Upper lobe of left lung (tissue), 6 donors: Measurements from ENCODE around the gene DNAAF3. TPM values are rescaled to one million over a fixed set of nuclear protein-coding genes. Genes with fewer than 3 reads are reported as not detected.

Experiments used
- ATAC-seq, 2 donors: fragments of 200-7000 bp; cut with Tn5 transposase; one replicate each; pipeline ENCODE4 v1.9.1; 2022; ENCODE audit warnings: mild to moderate bottlenecking in 2 of 2, moderate library complexity in 2 of 2; ENCODE audit not compliant: low FRiP score in 2 of 2
- DNase-seq, 2 donors: peaks; one replicate each; pipeline ENCODE4 v3.0.0-alpha.2; 2019 to 2020
- H3K27ac ChIP-seq, 4 donors: fragments of 200-600 bp; sonication (generic); one replicate each; pipeline ENCODE4 v1.5.1; 2016 to 2019
- H3K27me3 ChIP-seq, 4 donors: fragments of 200-600 bp; sonication (generic); one replicate each; pipeline ENCODE4 v1.5.1; 2017 to 2019
- H3K36me3 ChIP-seq, 4 donors: fragments of 200-600 bp; sonication (generic); one replicate each; pipeline ENCODE4 v1.5.1; 2016 to 2019
- H3K4me1 ChIP-seq, 4 donors: fragments of 200-600 bp; sonication (generic); one replicate each; pipeline ENCODE4 v1.5.1; 2018 to 2019
- H3K4me3 ChIP-seq, 4 donors: fragments of 200-600 bp; sonication (generic); one replicate each; pipeline ENCODE4 v1.5.1; 2017 to 2019; ENCODE audit warnings: mild to moderate bottlenecking in 2 of 4, moderate library complexity in 1 of 4
- H3K9me3 ChIP-seq, 4 donors: fragments of 200-600 bp; sonication (generic); one replicate each; pipeline ENCODE4 v1.5.1; 2018 to 2019
- CTCF ChIP-seq, 6 experiments: fragments of 450-650 bp in 4 of 6; fragments of 200-600 bp in 2 of 6; sonication (generic) in 2 of 6; IDR thresholded peaks; one replicate each; pipeline ENCODE4 v1.5.1; 2016 to 2019; ENCODE audit warnings: antibody characterized with exemption in 6 of 6
- EP300 ChIP-seq, 4 donors: sonication (generic); formaldehyde crosslinking; IDR thresholded peaks; one replicate each; pipeline ENCODE4 v1.5.1; 2017; ENCODE audit warnings: antibody characterized with exemption in 4 of 4, control low read depth in 2 of 4
- POLR2A ChIP-seq, 4 donors: fragments of 450-650 bp; IDR thresholded peaks; one replicate each; pipeline ENCODE4 v1.5.1; 2016 to 2017; ENCODE audit warnings: antibody characterized with exemption in 4 of 4, mild to moderate bottlenecking in 2 of 4
- POLR2AphosphoS5 ChIP-seq, 2 donors: sonication (generic); formaldehyde crosslinking; IDR thresholded peaks; one replicate each; pipeline ENCODE4 v1.5.1; 2017; ENCODE audit warnings: antibody characterized with exemption in 2 of 2
- WGBS, 2 donors: methylation state at CpG; one replicate each; pipeline ENCODE4 v1.1.5; 2017 to 2018; 5-methylcytosine and 5-hydroxymethylcytosine counted together
- total RNA-seq, 6 donors: library from RNA; depleted of rRNA in 4 of 6; stranded (reverse); fragments of >200 nt in 4 of 6; gene quantifications; one replicate each; pipeline versions ENCODE4 v1.1.0 to v1.2.1, GENCODE V29; 2016 to 2021
- donor health status: DM: no; HTN: no; CAD: no; lungs with moderate emphysema.
- donor health status: DM: no; HTN: yes; CAD: no; lungs with severe emphysema.

DNAAF3 gene
- total RNA-seq, 6 donors from 2014 or later = 4.2 to 27.4 (median 18.3) TPM

GRCh38 chr19:55117663-55118391, 48.6 kb downstream of the DNAAF3 start:
- Histone ChIP-seq H3K9me3 (no peaks in the 10 kb centered on the region), H3K27ac (peak overlapping the region; percentile 75 to 92 (median 89)), H3K36me3 (no peaks in the 10 kb centered on the region), H3K4me1 (peaks cover 31 to 51% (median 47%) of the 10 kb centered on the region in 4 donors), H3K27me3 (no peaks in the 10 kb centered on the region), H3K4me3 (peak overlapping the region; percentile 28 to 99 (median 94))
- WGBS, 2 donors = 2 to 3% methylated on average over 29 to 32 of the region's 44 CpGs
- peak; percentile 86 to 91 for TF ChIP-seq POLR2AphosphoS5 (IDR thresholded peaks at IDR 0.05)
- peak in 1 of 4 donors; percentile 73 for TF ChIP-seq EP300 (IDR thresholded peaks at IDR 0.05)
- peak in 1 of 4 donors; percentile 52 for TF ChIP-seq POLR2A (IDR thresholded peaks at IDR 0.05)
- TF ChIP-seq CTCF (IDR thresholded peaks at IDR 0.05) = peak in 2 of 6 experiments; percentile 14 to 18
- ATAC-seq = peak; percentile 94 to 95
- peak; percentile 100 for DNase-seq

GRCh38 chr19:55116859-55117662, 49.4 kb downstream of the DNAAF3 start, which contains the start of gene PPP1R12C:
TSS of gene PPP1R12C (minus strand) at chr19:55117637. CDS start at chr19:55117543, 94 bp downstream.
- WGBS, 2 donors = 0% methylated on average over 14 to 27 of the region's 97 CpGs
- TF ChIP-seq CTCF (IDR thresholded peaks at IDR 0.05) (no peak), POLR2AphosphoS5 (IDR thresholded peaks at IDR 0.05) (no peak), EP300 (IDR thresholded peaks at IDR 0.05) (no peak), POLR2A (IDR thresholded peaks at IDR 0.05) (no peak)
- no peaks in the 10 kb centered on the region for H3K9me3 ChIP-seq
- H3K27ac ChIP-seq = peak within 1 kb of the TSS; percentile 88 to 92 (median 90)
- ATAC-seq (no peak), DNase-seq (peak in 1 of 2 donors; percentile 29)
- H3K4me3 ChIP-seq = peak within 1 kb of the TSS; percentile 93 to 99 (median 95)
- peaks cover 31 to 56% (median 50%) of the 10 kb centered on the region in 4 donors for H3K4me1 ChIP-seq
- no peaks in the 10 kb centered on the region for H3K27me3 ChIP-seq
- peaks cover 0 to 7% (median 6%) of the 10 kb centered on the region in 4 donors for H3K36me3 ChIP-seq

- Histone ChIP-seq H3K4me3 (peak overlapping the region; percentile 93 to 99 (median 95)), H3K9me3 (no peaks in the 10 kb centered on the region), H3K36me3 (peaks cover 0 to 14% (median 11%) of the 10 kb centered on the region in 4 donors), H3K4me1 (peaks cover 31 to 56% (median 50%) of the 10 kb centered on the region in 4 donors), H3K27me3 (no peaks in the 10 kb centered on the region), H3K27ac (peak overlapping the region; percentile 88 to 92 (median 90))
- ATAC-seq (peak; percentile 44 to 68), DNase-seq (peak; percentile 67 to 78)
- 2% methylated on average over 24 to 25 of the region's 25 CpGs for WGBS, 2 donors
- TF ChIP-seq POLR2AphosphoS5 (IDR thresholded peaks at IDR 0.05) (peak in 1 of 2 donors; percentile 22), EP300 (IDR thresholded peaks at IDR 0.05) (no peak), POLR2A (IDR thresholded peaks at IDR 0.05) (peak in 3 of 4 donors; percentile 19 to 41 (median 31))
Observed at GRCh38 chr19:55116232-55116858, 50.1 kb downstream of the DNAAF3 start.

GRCh38 chr19:55115446-55116065, 50.9 kb downstream of the DNAAF3 start:
- H3K9me3 ChIP-seq = no peaks in the 10 kb centered on the region
- no peak for DNase-seq
- H3K36me3 ChIP-seq = peaks cover 0 to 17% (median 11%) of the 10 kb centered on the region in 4 donors
- H3K4me1 ChIP-seq = peaks cover 31 to 56% (median 50%) of the 10 kb centered on the region in 4 donors
- peak overlapping the region; percentile 88 to 92 (median 90) for H3K27ac ChIP-seq
- H3K4me3 ChIP-seq = peak overlapping the region in 3 of 4 donors; percentile 93 to 99 (median 96)
- 68 to 75% methylated on average over 12 to 13 of the region's 13 CpGs for WGBS, 2 donors
- no peaks in the 10 kb centered on the region for H3K27me3 ChIP-seq
- no peak for TF ChIP-seq POLR2AphosphoS5 (IDR thresholded peaks at IDR 0.05)
- no peak for TF ChIP-seq POLR2A (IDR thresholded peaks at IDR 0.05)
- no peak for TF ChIP-seq CTCF (IDR thresholded peaks at IDR 0.05)
- TF ChIP-seq EP300 (IDR thresholded peaks at IDR 0.05) = no peak
- no peak for ATAC-seq
